Urinary bladder (tissue), 4 donors: ENCODE results near the gene TNPO1. TPM values are rescaled to one million over a fixed set of nuclear protein-coding genes. Genes with fewer than 3 reads are reported as not detected.

ENCODE experiments used
- DNase-seq: peaks from one replicate; pipeline ENCODE4 v3.0.0-alpha.2; 2015; ENCODE audit errors: extremely low spot score
- H3K27ac ChIP-seq: one replicate; pipeline ENCODE4 v1.5.1; 2013; ENCODE audit warnings: low read depth, mild to moderate bottlenecking, moderate library complexity
- H3K36me3 ChIP-seq: one replicate; pipeline ENCODE4 v1.6.1; 2013; ENCODE audit warnings: mild to moderate bottlenecking, moderate library complexity; ENCODE audit not compliant: insufficient read depth
- H3K4me1 ChIP-seq: one replicate; pipeline ENCODE4 v1.6.1; 2013; ENCODE audit warnings: mild to moderate bottlenecking, moderate library complexity; ENCODE audit not compliant: insufficient read depth
- H3K4me3 ChIP-seq: one replicate; pipeline ENCODE4 v1.5.1; 2013; ENCODE audit warnings: low read depth, low read length
- WGBS: extraction: QIAGEN DNeasy Blood & Tissue Kit; methylation state at CpG from one replicate; pipeline ENCODE4 v1.1.7; 2013; 5-methylcytosine and 5-hydroxymethylcytosine counted together
- polyA plus RNA-seq: library from polyadenylated mRNA; stranded (reverse); fragments of 200-250 nt; gene quantifications from one replicate; pipeline ENCODE4 v1.2.3, GENCODE V29; 2013
- total RNA-seq: library from RNA; depleted of rRNA; stranded (reverse); fragments of >200 nt; gene quantifications from one replicate; pipeline ENCODE4 v1.2.3, GENCODE V29; 2014
- donor health status: healthy with polysubstance abuse.
- donor health status: healthy.

Gene TNPO1
- total and polyA plus RNA-seq, 2 donors: 29.8 to 187 TPM

DNA sequence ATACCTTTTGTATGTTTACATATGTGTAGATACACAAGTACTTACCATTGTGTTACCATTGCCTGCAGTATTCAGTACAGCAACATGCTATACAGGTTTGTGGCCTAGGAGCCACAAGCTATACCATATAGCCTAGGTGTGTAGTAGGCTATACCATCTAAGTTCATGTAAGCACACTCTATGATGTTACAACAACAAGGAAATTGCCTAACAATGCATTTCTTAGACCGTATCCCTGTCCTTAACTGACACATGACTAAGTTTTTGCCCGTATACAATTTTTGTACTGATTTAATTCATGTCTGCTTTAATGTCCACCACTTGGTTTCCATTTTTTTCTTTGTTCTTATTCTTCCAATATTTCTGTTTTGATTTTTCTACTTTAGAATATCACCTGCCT is 18.5 kb downstream of the TNPO1 start:
- no peaks in the 10 kb centered on the region for H3K4me1 ChIP-seq
- H3K4me3 ChIP-seq: no peak overlapping the region
- H3K27ac ChIP-seq: no peak overlapping the region
- DNase-seq: no peak
- no peaks in the 10 kb centered on the region for H3K36me3 ChIP-seq
- 80% methylated on average over 2 of the region's 2 CpGs for WGBS

DNA sequence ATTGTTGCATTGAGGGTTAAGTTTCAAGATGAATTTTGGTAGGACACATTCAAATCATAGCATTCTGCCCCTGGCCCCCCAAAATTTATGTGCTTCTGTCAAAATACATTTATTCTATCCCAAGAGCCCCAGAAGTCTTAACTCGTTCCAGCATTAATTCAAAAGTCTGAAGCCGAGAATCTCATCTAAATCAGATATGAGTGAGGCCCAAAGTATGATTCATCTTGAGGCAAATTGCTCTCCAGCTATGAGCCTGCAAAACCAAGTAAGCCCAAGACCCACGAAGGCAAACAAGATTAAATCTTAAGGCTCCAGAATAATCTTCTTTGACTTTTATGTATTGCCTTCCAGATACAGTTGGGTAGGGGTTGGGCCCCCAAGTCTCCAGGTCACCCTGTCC is 19.2 kb downstream of the TNPO1 start:
- no peak for DNase-seq
- Histone ChIP-seq H3K36me3 (no peaks in the 10 kb centered on the region), H3K4me3 (no peak overlapping the region), H3K4me1 (no peaks in the 10 kb centered on the region), H3K27ac (no peak overlapping the region)
- 64% methylated on average over 3 of the region's 3 CpGs for WGBS

DNA sequence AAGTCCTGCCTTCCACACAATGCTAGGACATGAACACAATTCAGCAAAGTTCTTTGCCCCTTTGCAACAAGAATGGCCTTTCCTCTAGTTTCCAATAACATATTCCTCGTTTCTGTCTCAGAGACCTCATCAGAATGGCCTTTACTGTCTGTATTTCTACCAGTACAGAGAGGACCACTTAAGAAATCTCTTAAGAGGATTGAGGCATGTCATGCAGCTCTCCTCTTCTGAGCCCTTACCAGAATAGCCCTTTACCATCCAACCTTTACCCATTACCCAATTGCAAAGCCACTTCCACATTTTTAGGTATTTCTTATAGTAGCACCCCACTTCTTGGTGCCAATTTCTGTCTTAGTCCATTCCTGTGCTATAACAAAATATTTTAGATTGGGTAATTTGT is 20.3 kb downstream of the TNPO1 start:
- Histone ChIP-seq H3K27ac (no peak overlapping the region), H3K4me3 (no peak overlapping the region)

DNA sequence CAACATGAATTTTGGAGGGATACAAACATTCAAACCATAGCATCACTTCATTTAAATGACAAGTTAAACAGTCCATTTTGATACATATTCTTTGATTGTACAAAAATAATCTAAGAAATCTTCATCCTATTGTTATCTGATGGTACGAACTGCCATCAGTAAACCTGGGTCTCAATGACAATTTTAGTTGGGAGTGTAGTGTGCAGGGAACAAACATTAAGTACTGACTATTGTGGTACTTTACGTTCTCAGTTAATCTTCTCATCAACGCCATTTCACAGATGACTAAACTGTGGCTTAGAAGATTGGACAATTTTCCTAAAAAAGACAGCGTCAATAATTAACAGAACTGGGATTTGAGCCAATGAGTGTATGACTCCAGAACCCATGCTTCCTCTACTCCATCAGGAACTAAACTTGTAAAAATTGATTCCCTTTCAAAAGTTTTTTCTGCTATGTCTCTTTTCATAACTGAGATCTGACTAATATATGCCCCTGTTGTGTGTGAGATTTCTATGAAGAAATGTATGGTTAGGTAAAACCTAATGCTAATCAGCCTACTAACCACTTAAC is 21.1 kb downstream of the TNPO1 start:
- DNase-seq: no peak
- WGBS: 86% methylated on average over 4 of the region's 4 CpGs
- Histone ChIP-seq H3K4me3 (no peak overlapping the region), H3K36me3 (no peaks in the 10 kb centered on the region), H3K27ac (no peak overlapping the region), H3K4me1 (no peaks in the 10 kb centered on the region)

More for the DNA sequence above, 20.3 kb downstream of the TNPO1 start:
- no peaks in the 10 kb centered on the region for H3K4me1 ChIP-seq
- no peaks in the 10 kb centered on the region for H3K36me3 ChIP-seq
- no peak for DNase-seq
- WGBS: 95% methylated on average over 1 of the region's 1 CpG

GRCh38 chr5:72840041-72840440 is 23.6 kb downstream of the TNPO1 start:
- no peak overlapping the region for H3K27ac ChIP-seq
- DNase-seq: no peak
- H3K4me1 ChIP-seq: no peaks in the 10 kb centered on the region
- H3K36me3 ChIP-seq: no peaks in the 10 kb centered on the region
- 77% methylated on average over 5 of the region's 5 CpGs for WGBS
- no peak overlapping the region for H3K4me3 ChIP-seq

DNA sequence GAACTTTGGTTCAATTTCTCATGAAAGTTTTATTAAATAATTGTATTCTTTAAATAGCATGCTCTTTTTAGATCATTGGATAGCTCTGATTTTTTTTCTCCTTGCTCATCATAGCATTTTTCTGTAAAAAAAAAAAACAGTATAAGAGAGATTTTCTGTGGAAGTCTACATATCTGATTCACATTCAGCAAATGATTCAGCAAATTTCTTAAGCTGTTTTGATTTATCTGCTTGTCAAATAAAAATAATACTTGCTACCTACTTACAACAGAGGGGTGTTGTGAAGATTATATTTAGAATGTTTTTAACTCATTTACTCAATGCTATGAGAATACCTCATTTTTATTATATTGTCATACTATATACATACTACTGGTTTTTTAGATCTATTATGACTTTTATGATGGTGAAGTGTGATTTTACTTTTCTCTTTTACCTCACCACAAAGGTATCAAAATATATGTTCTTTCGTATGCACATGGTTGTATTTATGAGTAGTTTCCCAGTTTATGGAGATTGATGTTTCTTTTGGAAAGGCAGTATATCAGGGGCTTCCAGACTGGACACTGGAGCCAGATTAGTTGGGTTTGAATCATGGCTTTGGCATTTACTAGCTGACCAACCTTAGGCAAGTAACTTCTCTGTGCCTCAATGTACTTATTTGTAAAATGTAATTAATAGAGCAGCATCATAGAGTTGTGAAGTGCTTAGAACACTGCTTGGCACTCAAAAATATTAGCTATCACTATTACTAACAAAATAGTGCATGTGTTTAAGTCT is 25.5 kb downstream of the TNPO1 start:
- no peak overlapping the region for H3K27ac ChIP-seq
- 83% methylated on average over 1 of the region's 1 CpG for WGBS
- no peak for DNase-seq
- H3K4me1 ChIP-seq: no peaks in the 10 kb centered on the region
- H3K4me3 ChIP-seq: no peak overlapping the region
- H3K36me3 ChIP-seq: no peaks in the 10 kb centered on the region

DNA sequence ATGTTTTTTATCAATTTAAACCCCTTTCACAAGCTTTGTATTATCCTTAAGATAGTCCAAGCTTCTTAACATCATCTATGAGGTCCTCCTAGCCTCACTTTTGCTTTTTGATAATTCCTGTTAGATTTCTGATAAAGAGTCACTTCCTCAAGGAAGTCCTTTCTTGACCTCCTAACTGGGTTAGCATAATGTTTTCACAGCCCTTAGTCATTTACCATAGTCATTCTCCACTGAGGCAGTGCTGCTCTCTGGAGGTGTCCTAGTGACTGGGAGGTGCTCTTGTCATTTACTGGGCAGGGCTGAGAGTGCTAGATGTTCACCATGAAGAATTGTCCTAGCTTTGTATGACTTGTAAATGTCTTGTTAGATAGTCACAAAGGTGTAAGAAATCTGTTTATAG is 26.4 kb downstream of the TNPO1 start:
- Histone ChIP-seq H3K36me3 (no peaks in the 10 kb centered on the region), H3K4me1 (no peaks in the 10 kb centered on the region), H3K4me3 (no peak overlapping the region), H3K27ac (no peak overlapping the region)
- DNase-seq: no peak

- Histone ChIP-seq H3K27ac (no peak overlapping the region), H3K4me1 (no peaks in the 10 kb centered on the region), H3K4me3 (no peak overlapping the region), H3K36me3 (no peaks in the 10 kb centered on the region)
- DNase-seq: no peak
Measured at GRCh38 chr5:72844218-72844603, 27.8 kb downstream of the TNPO1 start.

GRCh38 chr5:72845889-72846288 is 29.4 kb downstream of the TNPO1 start:
- Histone ChIP-seq H3K4me1 (no peaks in the 10 kb centered on the region), H3K4me3 (no peak overlapping the region), H3K27ac (no peak overlapping the region), H3K36me3 (no peaks in the 10 kb centered on the region)
- no peak for DNase-seq
- WGBS: 72% methylated on average over 2 of the region's 2 CpGs

GRCh38 chr5:72846483-72846882 is 30.0 kb downstream of the TNPO1 start:
- no peak overlapping the region for H3K27ac ChIP-seq
- H3K4me3 ChIP-seq: no peak overlapping the region
- 87% methylated on average over 2 of the region's 2 CpGs for WGBS
- no peaks in the 10 kb centered on the region for H3K36me3 ChIP-seq
- no peaks in the 10 kb centered on the region for H3K4me1 ChIP-seq
- no peak for DNase-seq

DNA sequence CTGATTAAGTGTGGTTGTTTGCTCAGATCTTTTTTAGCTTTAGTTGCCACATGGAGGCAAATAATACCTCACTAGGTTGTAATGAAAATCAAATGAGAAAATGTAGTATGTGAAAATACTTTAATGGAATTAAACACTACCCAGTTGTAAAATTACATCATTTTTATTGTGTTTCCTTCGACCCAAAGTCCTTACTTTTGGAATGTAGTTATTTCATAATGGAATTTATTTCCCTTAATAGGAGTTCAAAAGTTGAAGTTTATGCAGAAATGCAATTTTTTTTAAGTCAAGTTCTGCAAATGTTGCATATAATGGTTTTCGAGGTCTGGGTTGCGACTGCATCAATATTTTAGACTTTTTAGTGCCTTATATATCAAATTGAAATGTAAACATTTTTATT is 31.0 kb downstream of the TNPO1 start:
- no peak for DNase-seq
- Histone ChIP-seq H3K4me1 (no peaks in the 10 kb centered on the region), H3K27ac (no peak overlapping the region), H3K4me3 (no peak overlapping the region), H3K36me3 (no peaks in the 10 kb centered on the region)
- 5% methylated on average over 3 of the region's 3 CpGs for WGBS

GRCh38 chr5:72847989-72848473 is 31.6 kb downstream of the TNPO1 start:
- Histone ChIP-seq H3K36me3 (no peaks in the 10 kb centered on the region), H3K4me1 (no peaks in the 10 kb centered on the region), H3K27ac (peak overlapping the region; percentile 76), H3K4me3 (peak overlapping the region; percentile 96)
- under 1% methylated on average over 32 of the region's 32 CpGs for WGBS
- peak; percentile 73 for DNase-seq

GRCh38 chr5:72848474-72849428 is 32.3 kb downstream of the TNPO1 start:
- no peaks in the 10 kb centered on the region for H3K4me1 ChIP-seq
- no peak for DNase-seq
- WGBS: under 1% methylated on average over 81 of the region's 81 CpGs
- H3K4me3 ChIP-seq: peak overlapping the region; percentile 96
- no peaks in the 10 kb centered on the region for H3K36me3 ChIP-seq
- H3K27ac ChIP-seq: peak overlapping the region; percentile 42
